Activated naive CD8-positive, alpha-beta T cell treated with anti-CD3 and anti-CD28 coated beads for 36 hours (primary cell): ENCODE data around the gene VSTM2L. TPM values are rescaled to one million over a fixed set of nuclear protein-coding genes. Genes with fewer than 3 reads are reported as not detected.

Source experiments
- DNase-seq: peaks from one replicate; pipeline ENCODE4 v3.0.0; 2021
- H3K27ac Mint-ChIP-seq: one replicate; pipeline ENCODE4 v1.8.0; 2022; ENCODE audit warnings: mild to moderate bottlenecking, moderate library complexity, mixed read lengths
- H3K27me3 Mint-ChIP-seq: one replicate; pipeline ENCODE4 v1.8.0; 2022; ENCODE audit warnings: mild to moderate bottlenecking, mixed read lengths
- H3K36me3 Mint-ChIP-seq: one replicate; pipeline ENCODE4 v1.8.0; 2021; ENCODE audit warnings: mild to moderate bottlenecking, mixed read lengths
- H3K4me1 Mint-ChIP-seq: one replicate; pipeline ENCODE4 v1.8.0; 2021; ENCODE audit warnings: mixed read lengths
- H3K4me3 Mint-ChIP-seq: one replicate; pipeline ENCODE4 v1.8.0; 2022; ENCODE audit warnings: mild to moderate bottlenecking, moderate library complexity, mixed read lengths
- H3K9me3 Mint-ChIP-seq: one replicate; pipeline ENCODE4 v1.8.0; 2022; ENCODE audit warnings: mixed read lengths
- total RNA-seq, 2 experiments: library from RNA; stranded (reverse); gene quantifications; one replicate each; pipeline ENCODE4 v1.2.3, GENCODE V29; 2021

The VSTM2L gene
- total RNA-seq, 2 experiments from 2014 or later = not detected

- no peak overlapping the region for H3K4me3 Mint-ChIP-seq
- DNase-seq = no peak
- H3K27ac Mint-ChIP-seq = no peak overlapping the region
- H3K36me3 Mint-ChIP-seq = peaks cover 30% of the 10 kb centered on the region
- H3K9me3 Mint-ChIP-seq = peaks cover 36% of the 10 kb centered on the region
- no peaks in the 10 kb centered on the region for H3K4me1 Mint-ChIP-seq
- H3K27me3 Mint-ChIP-seq = no peaks in the 10 kb centered on the region
Measured at GRCh38 chr20:37968841-37969401, 66.0 kb downstream of the VSTM2L start.

- Mint-ChIP-seq H3K4me1 (no peaks in the 10 kb centered on the region), H3K9me3 (peaks cover 25% of the 10 kb centered on the region), H3K27ac (no peak overlapping the region), H3K27me3 (no peaks in the 10 kb centered on the region), H3K36me3 (peaks cover 30% of the 10 kb centered on the region), H3K4me3 (no peak overlapping the region)
- DNase-seq = no peak
Measured at GRCh38 chr20:37969949-37970855, 67.3 kb downstream of the VSTM2L start.

- Mint-ChIP-seq H3K4me1 (no peaks in the 10 kb centered on the region), H3K27ac (no peak overlapping the region), H3K36me3 (peaks cover 30% of the 10 kb centered on the region), H3K27me3 (no peaks in the 10 kb centered on the region), H3K4me3 (no peak overlapping the region), H3K9me3 (peaks cover 24% of the 10 kb centered on the region)
- DNase-seq = no peak
Measured at GRCh38 chr20:37970856-37971245, 67.9 kb downstream of the VSTM2L start.

DNA sequence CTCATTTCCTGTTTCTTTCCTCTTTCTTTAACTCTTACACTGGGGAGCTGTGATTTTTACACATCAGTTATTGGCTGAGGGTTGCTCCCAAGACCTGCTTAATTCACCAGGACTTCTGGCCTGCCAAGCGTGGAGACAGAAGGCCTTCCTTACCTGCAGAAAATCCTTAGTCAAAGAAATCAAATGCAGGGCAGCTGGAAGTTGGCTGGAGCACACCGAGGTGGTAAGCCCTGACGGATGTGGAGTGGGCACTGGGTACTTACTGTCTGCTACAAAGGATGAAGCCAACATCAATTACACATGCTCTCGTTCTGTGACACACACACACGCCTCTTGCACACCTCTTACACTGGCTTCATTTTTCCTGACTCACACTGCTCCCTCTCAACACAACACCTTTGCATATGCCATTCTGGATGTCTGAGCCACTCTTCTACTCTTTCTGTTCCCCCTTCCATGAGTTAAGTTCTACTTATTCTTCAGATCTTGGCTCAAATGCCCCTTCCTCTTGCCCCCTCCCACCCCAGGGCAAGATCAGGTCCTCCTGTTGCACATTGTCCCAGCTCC lies 68.7 kb downstream of the VSTM2L start:
- DNase-seq = no peak
- H3K36me3 Mint-ChIP-seq = peaks cover 30% of the 10 kb centered on the region
- peaks cover under 1% of the 10 kb centered on the region for H3K4me1 Mint-ChIP-seq
- no peak overlapping the region for H3K4me3 Mint-ChIP-seq
- H3K27ac Mint-ChIP-seq = no peak overlapping the region
- H3K27me3 Mint-ChIP-seq = no peaks in the 10 kb centered on the region
- peaks cover 18% of the 10 kb centered on the region for H3K9me3 Mint-ChIP-seq

DNA sequence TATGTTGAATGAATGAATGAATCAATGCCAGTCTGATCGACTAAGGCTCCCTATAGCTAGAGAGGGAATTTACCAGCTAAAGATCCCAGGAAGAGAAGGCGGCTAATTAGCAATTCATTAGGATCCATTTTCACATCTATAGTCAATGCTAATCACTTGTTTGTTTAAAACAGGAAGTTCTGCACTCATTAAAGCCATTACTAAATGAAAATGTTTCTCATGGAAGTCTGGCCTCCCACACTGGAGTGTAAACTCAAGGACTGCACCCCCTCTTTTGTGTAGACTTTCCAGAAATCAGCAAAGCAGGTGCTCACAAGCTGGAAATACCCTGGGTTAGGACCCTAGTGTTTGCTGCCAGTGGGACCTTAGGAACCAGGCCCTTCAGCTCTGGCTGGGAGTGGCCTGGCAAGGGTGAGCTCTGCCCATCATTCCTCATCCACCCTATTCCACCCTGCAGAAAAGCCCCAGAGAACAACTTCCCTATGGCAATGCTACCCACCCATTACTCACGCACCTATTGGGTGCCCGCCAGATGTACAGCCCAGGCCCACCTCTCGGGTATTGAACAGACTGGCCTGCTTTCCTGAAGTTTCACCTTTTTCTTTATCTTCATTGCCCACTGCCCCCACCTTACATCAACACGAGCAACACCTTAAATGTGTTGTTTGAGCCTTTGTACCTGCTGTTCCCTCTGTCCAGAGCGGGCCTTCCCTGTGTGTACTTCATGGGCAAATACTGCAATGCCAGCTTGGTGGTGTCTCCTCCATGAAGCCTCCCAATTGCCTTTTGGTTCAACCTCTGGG lies 69.5 kb downstream of the VSTM2L start:
- H3K36me3 Mint-ChIP-seq = peaks cover 32% of the 10 kb centered on the region
- no peak overlapping the region for H3K27ac Mint-ChIP-seq
- no peak for DNase-seq
- peaks cover 6% of the 10 kb centered on the region for H3K4me1 Mint-ChIP-seq
- H3K4me3 Mint-ChIP-seq = no peak overlapping the region
- H3K27me3 Mint-ChIP-seq = no peaks in the 10 kb centered on the region
- peaks cover 11% of the 10 kb centered on the region for H3K9me3 Mint-ChIP-seq

DNA sequence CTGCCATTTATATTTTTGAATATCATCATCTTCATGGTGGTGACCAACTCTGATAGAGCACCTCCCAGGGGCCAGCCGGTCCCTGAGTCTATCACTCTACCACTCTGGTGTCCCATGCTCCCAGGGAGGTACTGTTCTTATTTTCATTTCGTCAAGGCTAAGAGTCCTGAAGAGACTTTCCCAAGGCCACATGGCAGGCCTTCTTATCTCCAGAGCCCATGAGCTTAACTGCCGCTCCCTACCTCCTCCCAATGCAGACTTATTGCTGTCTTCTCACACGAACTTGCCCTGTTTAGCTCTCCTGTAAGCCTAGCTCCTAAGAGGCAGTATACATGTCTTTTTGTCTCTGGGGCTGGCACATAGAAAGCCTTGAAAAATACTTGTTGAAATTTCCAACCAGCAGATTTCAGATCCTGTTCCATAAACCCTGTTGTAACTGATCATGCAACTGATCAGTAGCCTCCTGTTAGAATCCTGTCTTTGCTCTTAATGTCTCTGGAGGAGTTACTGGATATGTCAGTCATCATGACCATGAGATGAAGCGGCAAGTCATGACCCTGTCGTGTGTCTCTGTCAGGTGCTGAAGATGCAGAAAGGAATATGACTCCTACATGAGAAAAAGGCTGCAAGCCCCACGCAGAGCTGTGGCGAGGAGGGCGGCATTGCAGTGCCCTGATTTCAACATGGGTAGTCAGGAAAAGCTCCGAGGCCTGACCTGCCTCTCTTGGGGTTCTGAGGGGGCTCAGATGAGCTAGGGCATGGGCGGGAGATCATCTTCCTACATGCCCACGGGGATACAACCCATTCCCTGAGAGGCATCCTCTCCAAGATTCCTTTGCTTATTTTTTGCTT lies 70.4 kb downstream of the VSTM2L start:
- Mint-ChIP-seq H3K27ac (no peak overlapping the region), H3K4me3 (no peak overlapping the region), H3K9me3 (peaks cover 5% of the 10 kb centered on the region), H3K27me3 (no peaks in the 10 kb centered on the region), H3K36me3 (peaks cover 30% of the 10 kb centered on the region), H3K4me1 (peaks cover 12% of the 10 kb centered on the region)
- DNase-seq = no peak

DNA sequence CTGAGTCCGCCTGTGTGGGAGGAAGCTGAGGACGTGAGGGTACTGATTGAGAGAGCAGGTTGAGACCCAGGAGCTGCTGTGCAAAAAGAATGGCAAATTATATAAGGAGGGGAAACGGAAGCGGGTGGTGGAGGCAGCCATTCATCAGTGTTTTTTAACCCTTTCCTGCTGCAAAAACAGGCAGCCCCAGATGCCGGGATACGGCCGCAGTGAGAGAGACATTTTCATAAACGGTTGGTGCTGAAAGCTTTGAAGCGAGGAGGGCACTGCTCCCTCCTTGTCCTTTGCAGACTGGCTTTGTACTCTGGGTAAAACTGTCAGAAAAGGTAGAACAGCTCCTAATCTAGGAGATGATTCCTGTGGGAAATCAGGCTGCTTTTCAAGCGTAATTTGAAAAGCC lies 74.0 kb downstream of the VSTM2L start:
- peaks cover 17% of the 10 kb centered on the region for H3K36me3 Mint-ChIP-seq
- no peaks in the 10 kb centered on the region for H3K27me3 Mint-ChIP-seq
- no peaks in the 10 kb centered on the region for H3K9me3 Mint-ChIP-seq
- no peak overlapping the region for H3K27ac Mint-ChIP-seq
- peaks cover 12% of the 10 kb centered on the region for H3K4me1 Mint-ChIP-seq
- H3K4me3 Mint-ChIP-seq = no peak overlapping the region
- DNase-seq = no peak

- Mint-ChIP-seq H3K9me3 (no peaks in the 10 kb centered on the region), H3K27ac (no peak overlapping the region), H3K27me3 (no peaks in the 10 kb centered on the region), H3K4me1 (peaks cover 12% of the 10 kb centered on the region), H3K36me3 (peaks cover 17% of the 10 kb centered on the region), H3K4me3 (no peak overlapping the region)
- DNase-seq = no peak
Measured at GRCh38 chr20:37977338-37977737, 74.4 kb downstream of the VSTM2L start.

DNA sequence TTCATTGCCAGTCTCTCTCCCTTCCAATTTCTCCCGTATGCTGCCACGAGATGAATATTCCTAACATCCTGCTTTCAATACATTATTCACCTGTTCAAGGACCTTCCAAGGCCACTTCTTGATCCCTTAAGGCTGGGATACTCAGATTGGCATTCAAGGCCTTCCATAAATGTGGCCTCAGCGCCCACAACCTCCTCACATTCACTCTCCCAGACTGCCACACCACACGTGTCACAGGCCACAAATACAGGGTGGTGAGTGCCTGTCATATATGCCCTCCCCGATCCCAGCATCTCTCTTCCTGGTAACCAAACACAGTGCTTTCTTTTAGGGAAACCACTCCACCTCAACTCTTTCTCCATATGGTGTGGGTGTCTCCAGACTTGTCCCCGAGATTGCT lies 74.9 kb downstream of the VSTM2L start:
- no peak overlapping the region for H3K27ac Mint-ChIP-seq

DNA sequence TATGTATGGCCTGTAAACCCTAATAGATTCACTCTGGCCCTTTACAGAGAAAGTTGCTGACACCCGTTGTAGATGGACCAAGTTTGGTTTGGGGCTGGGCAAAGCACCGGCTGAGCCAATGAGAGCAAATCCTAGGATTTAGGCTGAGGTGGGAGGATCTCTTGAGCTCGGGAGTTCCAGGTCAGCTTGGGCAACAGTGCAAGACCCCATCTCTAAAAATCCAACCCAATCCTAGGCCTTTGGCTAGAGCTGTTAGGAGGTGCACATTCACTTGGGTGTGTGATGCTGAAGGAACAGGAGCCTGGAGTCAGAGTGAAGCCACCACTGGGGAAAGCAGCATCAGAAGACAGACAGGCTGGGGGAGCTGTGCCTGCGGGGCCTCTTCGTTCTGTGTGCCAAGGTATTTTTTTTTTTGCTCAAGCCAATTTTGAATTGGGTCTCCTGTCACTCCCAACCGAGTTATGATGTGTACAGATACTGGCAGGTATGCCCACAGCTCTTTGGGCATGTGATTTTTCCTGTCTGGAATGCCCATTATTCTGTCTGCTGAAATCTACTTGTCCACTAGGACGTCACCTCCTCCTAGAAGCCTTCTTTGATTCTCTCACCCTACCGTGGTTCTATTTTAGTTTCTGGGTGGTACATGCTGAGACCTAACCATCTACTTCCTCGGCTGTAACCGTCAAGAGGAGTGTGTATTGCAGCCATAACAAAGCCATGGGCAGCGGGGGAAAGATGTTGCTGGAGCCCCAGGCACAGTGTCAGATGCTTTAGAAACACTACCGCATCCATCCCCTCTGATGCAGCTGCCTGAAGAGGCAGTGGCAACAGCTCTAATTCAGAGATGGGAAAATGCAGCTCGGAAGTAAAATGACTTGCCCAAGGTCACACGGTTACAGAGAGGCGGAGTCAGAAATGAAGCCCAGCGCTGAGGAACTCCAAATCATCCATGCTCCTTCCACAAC lies 76.4 kb downstream of the VSTM2L start:
- Mint-ChIP-seq H3K27ac (no peak overlapping the region), H3K36me3 (peaks cover 21% of the 10 kb centered on the region)

More for the DNA sequence above, 74.9 kb downstream of the VSTM2L start:
- Mint-ChIP-seq H3K27me3 (no peaks in the 10 kb centered on the region), H3K4me3 (no peak overlapping the region), H3K9me3 (no peaks in the 10 kb centered on the region), H3K4me1 (peaks cover 12% of the 10 kb centered on the region), H3K36me3 (peaks cover 18% of the 10 kb centered on the region)
- DNase-seq = no peak

DNA sequence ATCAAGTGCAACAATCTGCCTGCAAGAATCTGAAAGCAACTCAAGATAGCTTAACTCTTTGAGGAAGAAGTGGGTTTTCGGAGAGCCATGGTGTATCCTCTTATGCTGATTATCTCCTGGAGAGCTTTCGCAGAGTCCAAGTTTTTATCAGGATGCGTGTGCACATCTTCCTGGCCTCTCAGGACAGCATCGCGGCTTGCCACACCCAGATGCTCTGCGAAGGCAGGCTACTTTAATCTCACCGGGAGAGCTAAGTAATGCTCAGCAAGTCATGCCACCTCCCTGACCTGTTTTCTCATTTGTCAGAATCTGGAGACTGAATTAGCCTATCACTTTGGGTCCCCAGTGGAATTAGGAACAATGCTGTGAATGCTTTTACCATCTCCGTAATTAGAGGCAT lies 77.5 kb downstream of the VSTM2L start:
- peaks cover 21% of the 10 kb centered on the region for H3K36me3 Mint-ChIP-seq
- H3K4me1 Mint-ChIP-seq = peaks cover 12% of the 10 kb centered on the region
- no peak overlapping the region for H3K4me3 Mint-ChIP-seq
- no peak overlapping the region for H3K27ac Mint-ChIP-seq
- DNase-seq = no peak
- H3K27me3 Mint-ChIP-seq = no peaks in the 10 kb centered on the region
- H3K9me3 Mint-ChIP-seq = no peaks in the 10 kb centered on the region

More for the DNA sequence above, 76.4 kb downstream of the VSTM2L start:
- peaks cover 12% of the 10 kb centered on the region for H3K4me1 Mint-ChIP-seq
- H3K9me3 Mint-ChIP-seq = no peaks in the 10 kb centered on the region
- no peak for DNase-seq
- H3K27me3 Mint-ChIP-seq = no peaks in the 10 kb centered on the region
- no peak overlapping the region for H3K4me3 Mint-ChIP-seq

- no peak overlapping the region for H3K4me3 Mint-ChIP-seq
- no peak overlapping the region for H3K27ac Mint-ChIP-seq
- no peaks in the 10 kb centered on the region for H3K27me3 Mint-ChIP-seq
- peaks cover 12% of the 10 kb centered on the region for H3K4me1 Mint-ChIP-seq
- H3K9me3 Mint-ChIP-seq = no peaks in the 10 kb centered on the region
- H3K36me3 Mint-ChIP-seq = peaks cover 21% of the 10 kb centered on the region
- no peak for DNase-seq
Measured at GRCh38 chr20:37980876-37981275, 77.9 kb downstream of the VSTM2L start.

DNA sequence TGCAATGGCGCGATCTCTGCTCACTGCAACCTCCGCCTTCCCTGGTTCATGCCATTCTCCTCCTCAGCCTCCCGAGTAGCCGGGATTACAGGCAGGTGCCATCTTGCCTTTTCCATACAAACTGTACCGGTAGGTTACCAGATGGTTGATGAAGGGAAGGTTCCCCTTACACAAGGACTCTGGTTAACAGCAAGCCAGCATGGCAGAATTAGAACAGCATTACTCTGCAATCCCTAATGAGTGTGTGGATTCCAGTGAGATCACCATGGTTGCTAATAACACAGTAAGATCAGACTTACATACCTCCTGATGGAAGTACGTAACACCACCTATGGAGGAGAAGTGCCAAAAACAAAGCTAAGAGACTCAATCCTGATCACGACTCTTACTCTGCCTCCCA lies 78.6 kb downstream of the VSTM2L start:
- Mint-ChIP-seq H3K9me3 (no peaks in the 10 kb centered on the region), H3K4me3 (no peak overlapping the region), H3K4me1 (peaks cover 12% of the 10 kb centered on the region), H3K36me3 (peaks cover 21% of the 10 kb centered on the region), H3K27me3 (no peaks in the 10 kb centered on the region), H3K27ac (no peak overlapping the region)
- DNase-seq = no peak
